ENCODE data around the gene RAB5IF.
"Not testable (repeated sequence)": the region's sequence is repeated elsewhere in the genome, so short reads cannot be mapped to it uniquely, and the experiment has no call there.

The RAB5IF gene

DNA sequence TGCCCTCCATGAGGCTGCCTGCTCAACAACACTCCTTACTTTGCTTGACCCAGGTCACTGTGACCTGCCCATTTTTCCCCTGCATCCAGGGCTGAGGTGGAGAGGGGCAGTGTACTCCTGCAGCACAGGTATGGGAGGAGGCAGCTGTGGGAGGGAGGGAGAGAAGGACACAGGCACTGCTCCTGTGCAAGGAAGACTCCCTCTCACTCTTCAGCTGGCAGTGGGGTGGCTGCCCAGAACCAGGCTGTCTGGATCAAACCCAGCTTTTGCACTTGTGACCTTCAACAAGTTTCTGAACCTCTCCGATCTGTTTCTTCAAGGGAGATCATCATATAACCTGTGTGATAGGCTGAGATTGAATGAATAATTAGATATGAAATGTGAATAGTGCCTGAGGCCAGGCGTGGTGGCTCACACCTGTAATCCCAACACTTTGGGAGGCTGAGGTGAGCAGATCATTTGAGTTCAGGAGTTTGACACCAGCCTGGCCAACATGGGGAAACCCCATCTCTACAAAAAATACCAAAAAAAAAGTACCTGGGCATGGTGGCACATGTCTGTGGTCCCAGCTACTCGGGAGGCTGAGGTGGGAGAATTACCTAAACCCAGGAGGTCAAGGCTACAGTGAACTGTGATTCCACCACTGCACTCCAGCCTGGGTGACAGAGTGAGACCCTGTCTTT is 18.1 kb upstream of the RAB5IF start:
- DNase-seq: no peak

DNA sequence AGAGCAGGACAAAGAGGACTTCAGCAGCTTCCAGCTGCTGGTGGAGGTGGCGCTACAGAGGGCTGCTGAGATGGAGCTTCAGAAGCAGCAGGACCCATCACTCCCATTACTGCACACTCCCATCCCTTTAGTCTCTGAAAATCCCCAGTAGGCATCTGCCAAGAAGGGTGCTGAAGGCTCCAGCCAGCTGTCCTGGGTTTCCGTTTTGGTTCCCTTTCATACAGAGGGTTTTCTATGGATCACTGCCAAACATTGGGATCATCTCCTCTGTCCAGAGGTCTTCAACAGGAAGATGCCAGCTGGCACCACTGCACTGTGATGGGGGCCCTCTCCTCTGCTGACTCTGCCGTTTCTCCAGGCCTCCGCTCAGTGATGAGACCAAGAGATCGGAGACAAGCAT is 14.3 kb upstream of the RAB5IF start:
- no peak for DNase-seq

GRCh38 chr20:36591854-36592641 is 13.5 kb upstream of the RAB5IF start:
- no peak for DNase-seq

DNA sequence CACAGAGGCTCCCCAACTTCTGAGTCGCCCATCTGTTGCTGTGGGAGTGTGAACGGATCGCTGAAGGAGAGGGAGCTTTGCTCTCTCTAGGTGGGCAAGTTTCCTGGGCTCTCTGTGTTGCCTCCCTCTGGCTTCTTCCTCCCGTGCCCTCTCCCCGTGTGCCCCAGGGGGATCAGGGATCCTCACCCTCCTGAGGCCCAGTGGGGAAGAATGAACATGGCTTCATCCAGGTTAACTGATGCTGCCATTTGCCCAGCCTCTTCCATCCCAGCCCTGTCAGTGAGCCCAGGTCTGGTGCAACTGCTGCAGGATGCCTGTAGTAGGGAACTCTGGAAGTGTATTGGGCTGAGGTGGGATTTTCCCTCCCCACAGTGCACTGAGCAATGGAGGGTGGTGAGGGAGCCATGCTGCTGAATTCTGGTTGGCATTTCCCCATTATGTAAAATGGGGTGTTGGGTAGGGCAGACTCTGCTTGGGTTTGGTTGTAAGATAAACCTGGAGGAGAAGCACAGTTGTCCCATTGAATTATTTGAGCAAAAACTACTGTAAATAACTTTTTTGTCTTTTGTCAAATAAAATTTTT is 12.1 kb upstream of the RAB5IF start:
- DNase-seq: no peak

GRCh38 chr20:36599912-36600345 is 5.7 kb upstream of the RAB5IF start:
- no peak for DNase-seq

DNA sequence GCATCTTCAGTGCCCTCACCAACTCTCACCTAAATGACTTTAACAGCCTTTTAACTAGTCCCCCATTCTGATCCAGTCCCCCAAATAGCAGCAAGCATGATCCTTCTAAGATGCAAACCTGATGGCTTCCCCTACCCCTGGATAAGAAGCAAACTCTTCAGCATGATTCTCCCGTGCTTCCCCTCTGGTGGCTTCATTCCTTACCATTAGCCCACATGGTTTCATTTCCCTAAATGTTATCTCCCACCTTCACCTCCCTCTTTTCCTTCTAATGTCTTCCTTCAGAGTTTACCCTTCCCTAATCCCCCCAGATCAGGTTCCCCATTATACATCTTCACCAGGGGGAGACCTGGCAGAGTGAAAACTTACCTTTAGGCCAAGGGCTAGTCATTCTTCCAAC is 4.0 kb upstream of the RAB5IF start:
- no peak for DNase-seq

- DNase-seq: no peak
Measured at GRCh38 chr20:36604952-36605398, 604 bp upstream of the RAB5IF start.

DNA sequence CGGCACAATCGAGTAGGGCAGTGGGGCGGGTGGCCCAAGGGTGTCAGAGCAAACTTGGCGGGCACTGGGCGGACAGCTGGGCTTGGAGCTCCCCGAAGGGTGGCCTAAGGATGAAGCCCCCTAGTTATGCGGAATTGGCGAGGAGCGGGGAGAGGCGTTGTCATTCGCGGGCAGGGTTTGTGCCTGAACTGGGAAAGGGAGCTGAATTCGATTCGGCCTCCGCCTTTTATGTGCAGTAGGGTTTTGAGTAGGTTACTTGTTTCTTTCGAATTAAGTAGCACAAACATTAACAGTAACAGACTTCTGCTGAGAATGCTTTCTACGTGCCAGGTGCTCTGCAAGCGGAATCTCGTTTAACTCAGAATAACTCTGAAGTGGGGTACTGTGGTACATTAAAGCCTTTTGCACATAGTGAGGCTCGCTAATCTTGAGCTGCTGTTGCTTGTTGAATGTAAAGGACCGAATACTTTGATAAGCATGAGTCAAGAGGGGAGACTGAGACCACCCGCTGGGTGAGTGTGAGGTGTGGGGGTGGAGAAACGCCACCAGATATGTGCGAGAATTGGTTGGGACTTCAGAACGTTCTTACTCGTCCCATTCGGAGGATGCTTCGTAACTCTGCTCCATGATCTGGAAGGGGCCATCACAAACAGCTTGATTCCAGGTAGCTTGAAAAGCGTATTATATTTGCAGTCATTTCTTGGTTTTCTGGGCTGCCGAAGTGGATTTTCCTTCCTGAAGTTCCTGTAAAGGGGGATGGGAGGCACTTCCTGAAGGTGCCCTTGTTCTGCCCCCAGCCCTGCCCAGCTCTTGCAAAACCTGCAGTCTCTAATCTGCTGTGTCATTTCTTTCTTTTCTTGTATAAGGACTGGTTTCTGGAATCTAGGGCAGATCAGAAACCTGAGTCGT is 833 bp downstream of the RAB5IF start:
- no peak for DNase-seq

DNA sequence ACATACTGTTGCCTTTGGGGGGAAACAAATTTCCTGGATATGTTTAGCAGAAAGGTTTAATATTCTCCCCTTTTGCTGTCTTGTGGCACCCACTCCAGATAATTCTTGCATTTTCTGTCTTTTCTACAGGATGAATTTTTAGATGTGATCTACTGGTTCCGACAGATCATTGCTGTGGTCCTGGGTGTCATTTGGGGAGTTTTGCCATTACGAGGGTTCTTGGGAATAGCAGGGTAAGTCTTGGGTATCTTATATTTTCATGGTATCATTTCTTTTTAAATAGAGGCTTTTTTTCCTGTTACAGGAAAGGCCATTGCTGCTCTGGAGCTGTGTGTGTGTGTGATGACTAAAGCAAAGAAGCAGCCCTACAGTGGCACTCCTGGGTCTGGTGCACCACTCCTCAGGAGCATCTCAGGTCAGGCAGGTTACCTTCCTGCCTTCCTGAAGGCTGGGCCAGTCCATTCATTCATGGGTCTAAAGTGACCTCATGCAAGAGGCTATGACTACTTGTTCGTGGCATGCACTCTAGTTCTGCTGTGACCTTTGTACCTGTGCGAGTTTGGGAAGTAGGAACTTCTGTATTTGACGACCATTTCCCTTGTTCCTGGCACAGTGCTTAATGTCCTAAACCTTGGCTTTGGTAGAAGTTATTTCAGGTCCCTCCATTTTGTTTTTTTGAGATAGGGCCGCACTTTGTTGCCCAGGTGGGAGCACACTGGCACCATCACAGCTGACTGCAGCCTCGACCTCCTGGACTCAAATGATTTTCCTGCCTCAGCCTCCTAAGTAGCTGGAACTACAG is 2.2 kb downstream of the RAB5IF start:
- no peak for DNase-seq

DNA sequence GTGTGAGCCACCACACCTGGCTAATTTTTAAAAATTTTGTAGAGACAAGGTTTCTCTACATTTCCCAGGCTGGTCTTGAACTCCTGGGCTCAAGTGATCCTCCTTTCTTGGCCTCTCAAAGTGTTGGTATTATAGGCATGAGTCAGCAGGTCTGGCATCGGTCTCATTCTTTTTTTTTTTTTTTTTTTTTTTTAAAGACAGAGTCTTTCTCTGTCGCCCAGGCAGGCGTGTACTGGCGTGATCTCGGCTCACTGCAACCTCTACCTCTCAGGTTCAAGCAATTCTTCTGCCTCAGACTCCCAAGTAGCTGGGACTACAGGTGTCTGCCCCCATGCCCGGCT is 2.8 kb downstream of the RAB5IF start:
- DNase-seq: not testable (repeated sequence)

- no peak for DNase-seq
Measured at GRCh38 chr20:36611625-36612024, 6.0 kb downstream of the RAB5IF start.

- DNase-seq: no peak
Measured at GRCh38 chr20:36613974-36614373, 8.4 kb downstream of the RAB5IF start.

DNA sequence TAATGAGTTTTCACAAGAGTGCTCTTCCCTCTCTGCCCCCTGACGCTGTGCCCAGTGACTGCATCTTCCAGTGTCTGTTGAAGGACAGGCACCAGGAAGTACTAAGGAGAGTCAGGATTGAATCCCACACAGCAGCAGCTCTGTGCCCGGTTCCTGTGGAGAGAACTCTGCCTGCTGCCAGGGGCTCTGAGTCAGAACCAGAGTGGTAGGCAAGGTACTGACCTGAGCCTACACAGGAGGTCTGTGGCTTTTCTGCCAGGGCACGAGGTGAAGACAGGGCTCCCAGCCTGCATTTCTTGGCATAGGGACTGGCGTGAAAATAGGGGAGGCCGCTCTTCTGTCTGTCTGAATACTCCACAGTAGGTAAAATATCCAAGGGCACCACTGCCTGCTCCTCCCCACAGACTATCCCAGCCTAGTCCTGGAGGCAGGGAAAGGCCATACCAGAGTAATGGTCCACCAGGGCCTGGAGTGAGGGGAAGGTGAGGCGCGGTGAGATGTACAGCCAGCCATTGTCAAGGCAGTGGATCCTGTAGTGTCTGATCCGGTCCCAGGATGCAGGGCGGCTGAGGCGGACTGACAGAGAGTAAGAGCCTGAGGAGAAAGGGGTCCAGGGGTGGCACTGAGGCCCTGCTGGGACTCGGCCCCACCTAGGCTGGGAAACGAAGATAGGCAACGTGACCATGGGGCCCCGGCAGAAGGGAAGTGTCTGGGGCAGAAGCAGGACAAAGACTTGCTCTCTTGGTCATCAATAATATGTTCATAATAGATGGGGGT is 9.4 kb downstream of the RAB5IF start:
- no peak for DNase-seq

- no peak for DNase-seq
Measured at GRCh38 chr20:36620917-36621316, 15.3 kb downstream of the RAB5IF start.

GRCh38 chr20:36623444-36623843 is 17.9 kb downstream of the RAB5IF start:
- DNase-seq: no peak

DNA sequence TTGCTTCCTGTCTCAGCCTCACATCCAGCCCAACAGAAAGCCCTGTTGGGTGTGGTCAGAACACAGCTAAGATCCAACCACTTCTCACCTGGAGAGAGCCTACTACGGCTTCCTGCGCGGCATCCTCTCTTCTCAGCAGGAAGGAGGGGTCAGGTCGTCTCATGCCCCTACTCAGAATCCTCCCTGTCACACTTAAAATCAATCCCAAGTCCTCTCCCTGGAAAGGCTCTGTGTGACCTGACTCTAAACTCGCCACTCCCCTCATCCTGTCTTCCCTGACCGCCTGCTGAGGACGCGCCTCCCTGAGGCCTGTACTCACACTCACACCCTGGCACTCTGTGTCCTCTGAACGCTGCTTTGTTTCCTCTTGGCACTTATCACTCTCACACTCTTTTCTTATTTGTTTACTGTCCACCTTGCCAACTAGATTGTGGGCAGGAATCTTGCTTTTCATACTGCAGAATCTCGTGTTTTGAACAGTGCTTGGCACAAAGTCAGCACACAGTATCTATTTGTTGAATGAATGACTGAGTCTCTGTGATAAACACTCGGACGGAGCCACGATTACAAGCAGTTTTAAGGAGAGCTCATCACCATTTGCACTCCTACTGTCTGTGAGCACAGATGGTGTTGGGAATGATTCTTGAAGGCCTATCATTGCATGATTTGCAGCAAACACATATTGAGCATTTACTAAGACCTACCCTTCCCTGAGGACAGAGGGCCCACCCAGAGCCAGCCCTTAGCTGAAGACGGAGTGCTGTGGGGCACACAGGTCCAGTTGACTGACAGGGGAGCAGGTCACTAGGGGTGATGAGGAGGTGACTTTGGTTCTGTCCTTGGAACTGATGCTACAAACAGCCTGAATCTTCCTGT is 18.7 kb downstream of the RAB5IF start:
- DNase-seq: no peak

DNA sequence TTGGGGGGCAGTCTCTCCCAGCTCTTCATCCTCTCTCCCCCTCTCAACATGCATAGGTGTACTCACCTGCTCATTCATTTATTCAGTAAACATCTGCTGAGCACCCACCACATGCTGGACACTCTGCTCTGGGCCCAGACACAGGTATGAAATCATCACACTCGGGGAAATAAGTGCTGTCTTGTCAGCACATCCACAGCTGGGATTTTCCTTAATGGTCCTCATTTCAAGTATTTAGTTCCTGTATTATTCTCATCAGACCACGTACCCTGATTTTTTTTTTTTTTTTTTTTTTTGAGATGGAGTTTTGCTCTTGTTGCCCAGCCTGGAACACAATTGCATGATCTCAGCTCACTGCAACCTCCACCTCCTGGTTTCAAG is 19.4 kb downstream of the RAB5IF start:
- no peak for DNase-seq

- no peak for DNase-seq
Measured at GRCh38 chr20:36628076-36628475, 22.5 kb downstream of the RAB5IF start.

DNA sequence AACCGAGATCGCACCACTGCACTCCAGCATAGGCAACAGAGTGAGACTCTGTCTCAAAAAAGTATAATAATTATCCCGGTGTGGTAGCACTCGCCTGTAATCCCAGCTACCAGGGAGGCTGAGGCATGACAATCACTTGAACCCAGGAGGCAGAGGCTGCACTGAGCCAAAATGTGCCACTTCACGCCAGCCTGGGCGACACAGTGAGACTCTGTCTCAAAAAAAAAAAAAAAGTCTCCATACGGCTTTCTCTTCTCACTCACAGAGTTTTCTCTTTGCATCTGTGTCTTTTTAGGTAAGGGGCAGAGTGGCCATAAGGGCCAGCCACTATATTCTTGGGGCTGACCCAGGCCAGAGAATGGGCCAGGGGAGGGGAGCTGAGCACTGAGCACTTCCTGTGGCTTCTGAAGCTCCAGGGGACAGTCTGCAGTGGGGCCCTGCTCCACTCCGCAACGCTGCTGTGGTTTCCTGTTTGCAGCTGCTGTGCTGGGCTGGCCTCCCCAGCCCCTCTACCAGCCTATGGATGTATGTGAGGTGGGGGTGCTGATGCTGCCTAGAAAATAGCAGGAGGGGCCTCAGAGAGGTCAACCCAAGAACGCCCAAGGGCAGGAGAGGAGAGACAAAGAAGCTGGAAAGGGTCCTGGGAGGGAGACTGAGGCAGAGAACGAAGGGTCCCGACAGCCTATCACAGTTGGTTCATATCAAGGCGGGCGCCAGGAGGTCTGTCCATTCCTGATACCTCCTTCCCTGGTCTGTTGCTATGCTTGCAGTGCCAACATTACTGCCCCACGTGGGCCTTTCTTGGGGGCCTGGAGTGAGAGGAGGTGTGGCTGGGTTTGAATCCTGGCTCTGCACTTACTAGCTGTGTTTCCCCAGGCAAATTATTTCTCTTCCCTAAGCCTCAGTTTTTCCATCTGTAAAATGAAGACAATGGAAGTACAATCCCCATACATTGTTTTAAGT is 24.4 kb downstream of the RAB5IF start:
- no peak for DNase-seq
